Measurements from ENCODE around the gene VPS39.
A peak's percentile ranks its signal among the peaks of the same experiment; 100 is the strongest.

Gene VPS39

GRCh38 chr15:42160136-42160535, 48.0 kb downstream of the VPS39 start:
- TF ChIP-seq CTCF (IDR thresholded peaks at IDR 0.05) (no peak), ZFX (IDR thresholded peaks at IDR 0.05; ENCODE audit: borderline replicate concordance) (no peak)
- no peak overlapping the region for H3K27ac ChIP-seq

- H3K27ac ChIP-seq = no peak overlapping the region
- TF ChIP-seq ZFX (IDR thresholded peaks at IDR 0.05; ENCODE audit: borderline replicate concordance) = no peak
- no peak for TF ChIP-seq CTCF (IDR thresholded peaks at IDR 0.05)
Measured at GRCh38 chr15:42159381-42160015, 48.6 kb downstream of the VPS39 start.

- no peak overlapping the region for H3K27ac ChIP-seq
- TF ChIP-seq ZFX (IDR thresholded peaks at IDR 0.05; ENCODE audit: borderline replicate concordance) (no peak), CTCF (IDR thresholded peaks at IDR 0.05) (no peak)
Measured at GRCh38 chr15:42158941-42159340, 49.2 kb downstream of the VPS39 start.

DNA sequence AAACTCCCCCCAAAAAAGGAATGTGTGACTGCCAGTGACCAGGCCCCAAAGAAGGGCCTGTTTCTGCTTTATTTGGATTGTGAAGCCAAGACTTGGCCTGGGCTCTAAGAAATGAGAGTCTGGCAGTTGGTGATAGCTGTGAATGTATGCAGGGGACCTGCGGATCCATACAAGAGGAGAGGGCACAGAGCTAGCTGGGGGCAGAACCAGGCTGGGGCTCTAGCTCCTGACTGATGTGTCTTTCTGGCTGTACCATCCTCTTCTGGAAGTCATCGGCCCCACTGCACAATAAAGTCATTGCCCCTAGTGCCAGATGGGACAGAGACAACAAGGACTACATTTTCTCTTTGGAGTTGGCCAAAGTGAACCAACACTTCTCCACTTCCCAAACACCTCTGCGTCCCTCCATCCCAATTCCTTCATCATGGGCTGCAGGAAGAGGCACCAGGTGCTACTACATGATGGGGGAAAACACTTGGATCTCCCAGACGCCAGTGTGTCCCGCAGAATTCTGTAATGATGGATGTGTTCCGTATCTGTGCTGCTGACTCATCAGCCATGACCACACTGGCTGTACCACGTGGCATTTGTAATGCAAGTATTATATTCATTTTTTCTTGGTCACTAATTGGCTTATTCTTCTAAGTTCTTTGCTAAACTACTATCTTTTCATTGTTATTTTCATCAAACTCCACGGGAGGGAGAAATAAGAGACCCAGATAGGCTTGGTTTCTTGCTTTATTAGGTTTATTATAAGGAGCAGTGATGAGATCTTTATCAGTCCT, 49.9 kb downstream of the VPS39 start:
- H3K27ac ChIP-seq = no peak overlapping the region
- TF ChIP-seq CTCF (IDR thresholded peaks at IDR 0.05) (no peak), ZFX (IDR thresholded peaks at IDR 0.05; ENCODE audit: borderline replicate concordance) (no peak)

DNA sequence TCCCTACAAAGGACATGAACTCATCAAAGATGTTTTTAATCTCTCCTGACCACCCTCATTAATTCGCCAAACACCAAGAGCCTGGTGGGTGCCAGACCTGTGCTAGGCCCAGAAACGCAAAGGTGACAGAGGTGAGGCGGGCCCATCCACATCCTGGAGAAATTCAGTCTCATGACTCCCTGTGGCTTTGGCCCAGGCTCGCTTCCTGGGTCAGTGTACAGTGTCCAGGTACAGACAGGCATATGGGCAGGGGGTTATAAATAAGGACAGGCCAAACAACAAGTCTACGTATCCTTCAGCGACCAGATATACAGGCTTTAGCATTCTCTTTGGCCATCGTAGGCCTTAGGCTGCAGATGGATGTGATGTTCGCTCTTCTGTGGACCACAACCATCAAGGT, 50.7 kb downstream of the VPS39 start:
- peak overlapping the region; percentile 80; the same call in 1 of the 2 replicates for H3K27ac ChIP-seq
- no peak for TF ChIP-seq CTCF (IDR thresholded peaks at IDR 0.05)
- no peak for TF ChIP-seq ZFX (IDR thresholded peaks at IDR 0.05; ENCODE audit: borderline replicate concordance)

GRCh38 chr15:42156243-42156922, 51.7 kb downstream of the VPS39 start, which contains the start of gene PLA2G4F:
Gene PLA2G4F (minus strand): TSS chr15:42156636. CDS start chr15:42156549, 87 bp downstream.
- no peak for TF ChIP-seq ZFX (IDR thresholded peaks at IDR 0.05; ENCODE audit: borderline replicate concordance)
- peak; percentile 24 for TF ChIP-seq CTCF (IDR thresholded peaks at IDR 0.05)
- H3K27ac ChIP-seq = peak within 1 kb of the TSS; percentile 80
